Measurements from ENCODE around the gene NAT10.
A peak's percentile ranks its signal among the peaks of the same experiment; 100 is the strongest.
"Not testable (repeated sequence)": the region's sequence is repeated elsewhere in the genome, so short reads cannot be mapped to it uniquely, and the experiment has no call there.

NAT10 gene

DNA sequence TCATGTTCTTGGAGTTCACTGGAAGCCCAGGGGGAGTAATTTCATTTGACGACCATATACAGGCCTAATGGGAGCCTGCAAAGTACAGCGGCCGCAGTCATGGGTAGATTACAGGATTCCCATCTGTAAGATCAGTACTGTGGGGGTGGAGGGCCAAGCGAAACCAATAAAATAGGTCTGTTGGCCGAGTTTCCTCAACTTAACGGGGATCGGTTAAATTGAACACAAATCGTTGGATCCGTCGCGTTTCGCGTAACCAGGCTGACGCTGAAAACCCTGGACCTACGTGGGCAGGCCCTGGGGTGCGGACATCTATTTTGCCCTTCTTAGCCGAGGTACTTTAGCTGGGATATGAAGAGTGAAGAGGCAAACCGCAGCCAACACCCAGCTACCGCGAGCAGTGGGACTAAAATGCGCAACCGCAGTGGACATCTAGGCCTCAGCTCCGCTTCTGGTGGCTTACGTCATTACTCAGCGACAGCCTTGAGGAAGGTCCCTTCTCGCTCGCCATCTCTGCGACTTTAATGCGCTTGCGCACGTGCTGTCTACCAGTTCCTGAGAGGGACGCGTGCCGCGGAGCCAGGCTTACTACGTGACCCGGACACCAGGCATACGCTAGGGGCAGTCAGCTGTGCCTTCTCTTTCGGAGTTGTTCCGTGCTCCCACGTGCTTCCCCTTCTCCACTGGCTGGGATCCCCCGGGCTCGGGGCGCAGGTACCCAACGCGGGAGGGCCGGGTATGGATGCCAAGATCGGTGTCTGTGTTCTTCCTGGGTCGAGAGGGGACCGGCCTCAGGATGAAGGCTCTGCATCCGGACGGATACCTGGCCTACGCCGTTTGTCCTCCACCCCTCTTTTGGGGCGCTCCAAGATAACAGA, at the start of gene NAT10:
TSS of gene NAT10 (plus strand) at position 551 of the 878 bp plus-strand sequence. CDS start 2,597 bp downstream, outside the sequence.
- DNase-seq = peak; percentile 95

DNA sequence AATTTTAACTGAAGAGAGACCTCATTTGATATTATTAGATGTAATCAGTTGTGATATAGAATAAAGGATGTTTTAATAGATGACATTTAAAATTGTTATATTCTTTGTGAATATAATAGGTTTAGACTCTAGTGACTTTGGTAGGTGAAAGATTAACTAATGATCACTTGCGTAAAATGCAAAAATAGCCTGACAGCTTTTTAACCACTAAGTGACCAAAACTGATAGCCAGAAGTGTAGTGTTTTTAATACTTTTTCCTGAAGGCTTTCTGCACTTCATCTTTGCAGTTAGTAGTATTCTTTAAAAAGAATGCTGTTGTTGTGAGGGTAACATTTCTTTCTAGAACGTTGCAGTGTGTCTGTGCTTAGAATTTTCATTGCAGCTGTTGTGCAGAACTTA, 48.8 kb upstream of the NAT10 start:
- DNase-seq = no peak

DNA sequence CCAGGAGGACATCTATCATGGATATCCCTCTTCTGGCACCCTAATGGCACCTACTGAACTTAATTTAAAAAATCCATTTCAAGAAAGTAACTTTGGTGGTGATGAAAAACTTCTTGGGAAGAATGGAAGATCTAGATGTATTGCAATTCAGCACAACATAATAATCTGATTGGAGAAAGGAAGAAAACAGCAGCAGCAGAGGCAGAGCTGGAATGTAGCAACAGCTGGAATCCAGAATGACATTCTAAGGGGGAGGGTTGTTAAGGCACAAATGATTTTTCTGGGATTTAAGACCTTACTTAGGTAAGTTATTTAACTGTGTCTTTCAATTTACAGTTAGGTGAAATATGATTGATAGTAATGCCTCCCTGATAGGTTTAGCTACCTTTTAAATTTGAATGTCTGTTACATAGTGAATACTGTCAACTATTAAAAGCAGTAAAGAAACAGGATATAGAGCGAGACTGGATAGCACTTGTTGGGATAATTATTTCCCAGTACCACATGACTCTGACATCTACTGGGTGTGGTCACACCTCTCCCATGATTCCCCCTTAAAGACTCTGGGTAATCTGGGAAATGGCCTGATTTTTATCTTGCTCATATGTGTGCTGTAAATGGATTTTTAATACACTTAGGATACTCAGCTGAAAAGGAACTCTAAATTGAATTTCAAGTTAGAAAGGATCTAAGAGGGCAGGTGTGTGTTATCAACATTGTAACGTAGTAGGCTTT, 42.2 kb upstream of the NAT10 start:
- no peak for DNase-seq

DNA sequence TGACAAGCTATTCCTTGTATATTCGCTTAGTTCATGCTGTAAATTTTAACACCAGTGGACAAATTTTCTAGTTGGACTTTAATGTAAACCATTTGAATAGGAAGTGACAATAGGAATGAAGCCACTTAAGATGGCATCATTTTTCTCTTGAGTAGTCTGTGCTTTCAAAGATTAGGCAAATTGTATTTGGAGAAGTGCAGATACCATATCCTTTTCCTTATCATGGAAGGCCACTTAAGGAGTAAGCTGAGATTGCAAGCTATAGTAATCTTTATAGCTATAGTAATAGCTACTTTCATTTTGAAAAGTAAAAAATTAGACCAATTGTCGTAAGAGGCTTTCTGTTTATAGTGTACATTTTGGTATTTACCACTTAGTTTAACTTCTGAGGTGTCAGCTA, 41.1 kb upstream of the NAT10 start:
- no peak for DNase-seq

DNA sequence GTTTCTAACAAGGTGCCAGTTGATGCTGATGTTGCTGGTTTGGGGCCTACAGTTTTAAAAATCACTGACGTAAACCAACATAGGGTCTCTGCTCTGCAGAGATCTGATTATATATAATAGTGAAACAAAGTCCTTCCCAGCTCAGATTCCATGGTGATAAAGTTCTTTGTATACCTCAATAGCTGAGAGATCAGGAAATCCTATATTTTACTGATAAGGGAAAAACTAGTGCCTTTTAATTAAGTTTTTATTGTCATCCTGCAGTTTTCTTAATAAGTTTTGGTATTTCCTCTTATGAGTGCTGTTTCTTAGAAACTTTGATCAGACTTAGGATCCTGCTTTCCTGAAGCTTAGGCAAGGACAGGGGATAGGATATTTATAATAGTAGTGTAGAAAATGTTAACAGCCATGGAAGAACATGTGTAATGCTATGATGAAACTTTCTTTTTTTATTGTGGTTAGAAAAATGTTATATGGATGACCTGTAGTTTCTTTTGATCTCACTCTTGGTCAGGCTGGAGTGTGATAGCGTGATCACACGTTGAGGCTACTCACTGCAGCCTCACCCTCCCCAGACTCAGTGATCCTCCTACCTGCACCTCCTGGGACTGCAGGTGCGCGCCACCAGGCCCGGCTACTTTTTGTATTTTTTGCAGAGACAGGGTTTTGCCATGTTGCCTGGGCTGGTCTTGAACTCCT, 39.8 kb upstream of the NAT10 start:
- DNase-seq = no peak

DNA sequence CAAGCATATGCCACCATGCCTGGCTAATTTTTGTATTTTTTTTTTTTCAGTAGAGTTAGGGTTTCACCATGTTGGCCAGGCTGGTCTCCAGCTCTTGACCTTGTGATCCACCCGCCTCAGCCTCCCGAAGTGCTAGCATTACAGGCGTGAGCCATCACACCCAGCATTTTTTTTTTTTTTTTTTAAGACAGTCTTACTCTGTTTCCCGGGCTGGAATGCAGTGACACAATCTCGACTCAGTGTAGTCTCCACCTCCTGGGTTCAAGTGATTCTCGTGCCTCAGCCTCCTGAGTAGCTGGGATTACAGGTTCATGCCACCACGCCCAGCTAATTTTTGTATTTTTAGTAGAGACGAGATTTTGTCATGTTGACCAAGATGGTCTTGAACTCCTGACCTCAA, 38.7 kb upstream of the NAT10 start:
- DNase-seq = not testable (repeated sequence)

DNA sequence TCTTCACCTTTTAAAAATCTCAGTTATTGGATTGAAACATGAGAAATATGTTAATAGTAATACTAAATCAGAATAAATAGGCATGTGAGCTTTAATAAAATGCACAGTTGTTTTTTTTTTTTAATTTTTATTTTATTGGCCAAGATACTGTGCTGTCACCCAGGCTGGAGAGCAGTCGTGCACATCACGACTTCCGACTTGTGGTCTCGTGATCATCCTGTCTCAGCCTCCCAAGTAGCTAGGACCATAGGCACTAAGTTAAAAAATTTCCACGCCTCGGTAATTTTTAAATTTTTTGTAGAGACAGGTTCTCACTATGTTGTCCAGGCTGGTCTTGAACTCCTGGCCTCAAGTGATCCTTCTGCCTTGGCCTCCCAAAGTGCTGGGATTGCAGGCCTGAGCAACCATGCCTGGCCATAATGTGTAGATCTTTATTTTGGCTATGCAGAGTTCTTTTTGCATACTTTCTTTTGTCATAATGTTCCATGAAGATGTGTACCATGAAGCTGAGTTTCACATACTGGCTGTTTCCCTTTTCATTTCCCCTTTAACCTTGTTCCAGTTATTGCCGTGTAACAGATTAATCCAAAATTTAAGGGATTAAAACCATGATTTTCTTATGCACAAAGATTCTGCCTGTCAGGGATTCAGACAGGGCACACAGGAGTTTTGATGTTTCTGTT, 37.9 kb upstream of the NAT10 start:
- no peak for DNase-seq

DNA sequence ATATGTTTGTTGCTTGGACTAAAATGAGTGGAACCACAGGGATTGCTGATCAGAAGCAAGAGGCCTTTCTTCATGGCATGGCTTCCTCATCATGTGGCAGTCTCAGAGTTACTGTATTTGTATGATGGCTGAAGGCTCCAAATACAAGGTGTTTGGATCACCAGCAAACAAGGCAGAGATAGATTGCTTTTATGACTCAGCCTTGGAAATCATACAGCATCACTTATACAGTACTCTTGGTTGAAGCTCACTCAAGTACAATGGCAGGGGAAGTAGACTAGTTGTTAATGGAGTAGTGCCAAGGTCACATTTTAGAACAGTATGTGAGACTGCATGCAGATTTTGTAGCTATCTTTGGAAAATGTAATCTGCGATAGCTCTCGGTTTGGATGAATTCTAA, 37.3 kb upstream of the NAT10 start:
- no peak for DNase-seq

DNA sequence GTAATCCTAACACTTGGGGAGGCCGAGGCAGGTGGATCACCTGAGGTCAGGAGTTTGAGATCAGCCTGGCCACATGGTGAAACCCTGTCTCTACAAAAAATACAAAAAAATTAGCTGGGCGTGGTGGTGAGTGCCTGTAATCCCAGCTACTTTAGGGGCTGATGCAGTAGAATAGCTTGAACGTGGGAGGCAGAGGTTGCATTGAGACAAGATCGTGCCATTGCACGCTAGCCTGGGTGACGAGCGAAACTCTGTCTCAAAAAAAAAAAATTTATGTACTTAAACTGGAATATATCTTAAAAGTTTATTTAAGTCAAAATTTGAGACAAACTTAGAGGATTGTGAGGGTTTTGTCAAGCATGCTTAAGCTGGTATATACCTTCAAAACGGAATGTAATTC, 34.1 kb upstream of the NAT10 start:
- DNase-seq = not testable (repeated sequence)

DNA sequence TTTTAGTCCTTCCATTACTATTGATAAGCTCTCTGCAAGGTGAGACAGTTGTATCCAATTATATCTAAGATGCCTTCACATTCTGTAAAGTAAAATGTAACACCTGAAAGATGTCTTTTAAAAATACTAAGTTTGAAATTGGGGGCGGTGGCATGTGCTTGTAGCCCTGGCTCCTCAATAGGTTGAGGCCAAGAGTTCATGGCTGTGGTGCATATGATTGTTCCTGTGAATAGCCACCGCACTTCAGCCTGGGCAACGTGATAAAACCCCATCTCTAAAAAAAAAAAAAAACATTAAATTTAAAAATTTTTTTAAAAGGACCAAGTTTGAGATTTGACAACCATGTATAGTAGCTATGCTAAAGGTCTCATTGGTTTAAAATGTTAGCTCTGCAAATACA, 33.4 kb upstream of the NAT10 start:
- no peak for DNase-seq

DNA sequence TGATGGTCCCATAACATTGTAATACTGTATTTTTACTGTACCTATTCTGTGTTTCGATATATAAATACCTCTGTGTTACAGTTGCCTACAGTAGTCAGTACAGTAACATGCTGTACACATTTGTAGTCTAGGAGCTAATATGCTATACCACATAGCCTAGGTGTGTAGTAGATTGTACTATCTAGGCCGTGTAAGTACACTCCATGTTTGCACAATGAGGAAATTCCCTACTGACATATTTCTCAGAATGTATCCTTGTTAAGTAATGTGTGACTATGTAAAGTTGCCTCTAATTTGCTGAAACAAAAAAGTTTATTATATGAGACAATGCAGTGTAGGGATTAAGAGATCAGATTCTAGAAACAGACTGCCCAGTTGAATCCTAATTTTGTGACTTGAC, 32.6 kb upstream of the NAT10 start:
- no peak for DNase-seq

DNA sequence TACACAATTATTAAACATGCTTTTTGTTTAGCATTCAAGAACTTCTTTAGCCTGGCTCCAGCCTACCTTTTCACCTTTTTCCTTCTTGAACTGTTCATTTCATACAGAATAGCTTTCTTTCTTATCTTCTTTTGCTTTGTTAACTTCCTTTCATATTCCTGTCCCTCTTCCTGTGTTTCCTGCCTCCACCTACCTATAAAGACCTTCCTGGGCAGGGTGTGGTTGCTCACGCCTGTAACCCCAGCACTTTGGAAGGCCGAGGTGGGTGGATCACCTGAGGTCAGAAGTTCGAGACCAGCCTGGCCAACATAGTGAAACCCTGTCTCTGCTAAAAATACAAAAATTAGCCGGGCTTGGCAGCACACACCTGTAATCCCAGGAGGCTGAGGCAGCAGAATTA, 31.0 kb upstream of the NAT10 start:
- no peak for DNase-seq

DNA sequence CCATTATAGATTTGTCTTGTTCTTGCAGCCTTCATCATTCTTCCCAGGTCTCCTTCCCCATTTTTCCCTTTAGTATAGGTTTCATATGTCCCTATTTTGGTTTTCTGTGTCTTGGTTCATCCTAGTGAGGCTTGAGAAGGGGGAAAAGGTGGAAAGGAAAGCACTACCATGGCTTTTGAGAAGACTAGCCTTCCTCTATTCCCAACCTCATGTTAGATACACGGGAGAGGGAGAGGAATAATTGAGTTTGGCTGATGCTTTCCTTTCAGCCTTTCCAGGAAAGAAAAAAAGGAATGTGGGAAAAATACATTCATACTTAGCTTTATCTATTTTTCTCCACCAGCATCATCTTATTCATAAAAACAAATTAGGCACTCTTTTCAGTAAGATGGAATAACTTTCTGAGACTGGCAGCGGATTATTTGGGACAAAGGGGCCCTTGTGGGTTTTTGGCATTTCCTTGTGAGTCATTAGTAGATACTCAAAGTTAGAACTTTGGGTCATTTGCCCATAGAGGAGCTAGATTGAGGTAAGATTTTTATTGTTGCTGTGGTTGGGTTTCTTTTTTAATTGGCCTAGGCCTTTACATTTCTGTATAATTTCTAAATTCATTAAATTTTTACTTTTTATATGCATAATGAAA, 30.1 kb upstream of the NAT10 start:
- no peak for DNase-seq

DNA sequence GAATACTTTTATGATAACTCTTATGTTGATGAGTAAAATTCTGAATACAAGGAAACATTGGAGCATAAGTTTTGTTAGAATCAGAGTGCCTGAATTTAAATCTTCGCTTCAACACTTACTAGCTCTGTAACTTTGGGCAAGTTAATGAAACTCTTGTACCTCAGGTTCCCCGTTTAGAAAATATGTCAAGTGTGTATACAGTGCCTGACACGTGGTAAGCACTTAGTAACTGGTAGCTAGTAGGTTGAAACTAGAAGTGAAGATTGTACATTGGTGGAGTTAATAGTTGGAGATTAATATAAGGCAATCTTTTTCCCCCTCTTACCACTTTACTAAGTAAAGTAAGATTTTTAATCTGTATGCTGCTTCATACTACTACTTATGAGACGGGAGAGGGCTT, 24.8 kb upstream of the NAT10 start:
- DNase-seq = no peak

DNA sequence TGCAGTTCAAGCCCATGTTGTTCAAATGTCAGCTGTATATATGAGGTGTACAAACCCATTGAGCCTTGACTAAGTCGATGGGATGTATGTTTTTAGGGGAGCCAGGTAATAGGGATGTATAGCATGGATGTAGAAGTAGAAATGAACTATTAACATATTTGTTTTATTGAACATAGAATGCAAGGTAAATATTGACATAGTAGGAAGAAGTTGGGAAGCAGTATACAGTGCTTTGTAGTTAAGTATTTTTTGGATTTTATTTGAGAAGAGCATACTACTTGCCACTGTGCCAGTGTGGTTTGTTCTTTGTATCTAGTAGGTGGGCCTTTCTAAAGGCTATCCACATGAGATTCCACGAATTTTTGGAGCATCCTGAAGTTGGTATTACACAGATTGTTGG, 20.8 kb upstream of the NAT10 start:
- DNase-seq = no peak

DNA sequence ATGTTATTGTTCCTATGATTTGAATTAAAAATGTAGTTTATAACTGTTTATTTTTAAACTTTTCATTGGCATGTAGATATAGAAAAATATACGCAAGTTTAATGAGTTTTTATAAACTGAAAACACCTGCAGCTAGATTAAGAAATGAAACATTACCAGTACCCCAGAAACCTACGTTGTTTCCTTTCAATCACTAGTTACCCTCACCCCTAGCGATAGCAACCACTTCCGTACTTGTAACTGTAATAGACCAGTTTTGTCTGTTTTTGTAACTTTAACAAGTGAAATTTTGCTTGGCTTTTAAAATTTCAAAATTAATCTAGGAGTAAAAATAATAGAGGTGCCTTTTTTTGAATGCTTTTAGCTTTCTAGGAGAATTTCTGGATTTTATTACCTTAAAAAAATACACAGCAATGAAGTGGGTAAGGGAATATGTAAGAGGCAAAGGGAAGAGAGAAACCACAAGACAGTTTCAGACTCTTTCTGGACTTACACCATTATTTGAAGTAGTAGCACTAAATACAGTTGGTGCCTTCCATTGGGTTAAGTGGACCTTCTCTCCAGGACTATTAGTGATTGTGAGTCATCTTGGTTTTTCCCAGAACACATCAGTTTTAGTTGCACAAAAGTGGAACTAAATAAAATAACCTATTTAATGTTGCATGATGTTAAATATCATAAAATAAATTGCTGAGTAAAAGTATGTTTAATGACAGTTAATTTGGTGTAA, 18.7 kb upstream of the NAT10 start:
- no peak for DNase-seq

DNA sequence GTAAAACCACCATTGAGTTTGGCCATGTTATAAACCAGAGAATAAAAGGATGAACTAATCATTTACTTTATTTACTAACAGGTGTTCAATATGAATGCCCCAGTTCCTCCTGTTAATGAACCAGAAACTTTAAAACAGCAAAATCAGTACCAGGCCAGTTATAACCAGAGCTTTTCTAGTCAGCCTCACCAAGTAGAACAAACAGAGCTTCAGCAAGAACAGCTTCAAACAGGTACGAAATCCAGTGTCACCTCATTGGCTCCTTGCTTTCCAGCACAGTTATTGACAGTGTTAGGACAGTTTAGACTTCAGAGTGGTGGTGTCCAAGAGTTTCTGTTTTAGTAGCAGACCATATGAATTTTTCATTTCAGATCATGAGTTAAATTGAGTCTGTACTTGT, 13.6 kb upstream of the NAT10 start:
- no peak for DNase-seq

DNA sequence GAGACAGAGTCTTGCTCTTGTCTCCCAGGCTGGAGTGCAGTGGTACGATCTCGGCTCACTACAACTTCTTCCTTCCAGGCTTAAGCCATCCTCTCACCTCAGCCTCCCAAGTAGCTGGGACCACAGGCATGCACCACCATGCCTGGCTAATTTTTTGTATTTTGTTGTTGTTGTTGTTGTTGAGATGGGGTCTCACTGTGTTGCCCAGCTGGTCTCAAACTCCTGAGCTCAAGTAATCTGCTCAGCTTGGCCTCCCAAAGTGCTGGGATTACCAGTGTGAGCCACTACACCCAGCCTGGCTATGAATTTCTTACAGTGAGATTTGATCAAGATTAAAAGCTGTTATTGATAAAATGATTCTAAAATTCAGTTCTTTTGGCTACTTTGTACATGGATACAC, 10.5 kb upstream of the NAT10 start:
- DNase-seq = not testable (repeated sequence)

DNA sequence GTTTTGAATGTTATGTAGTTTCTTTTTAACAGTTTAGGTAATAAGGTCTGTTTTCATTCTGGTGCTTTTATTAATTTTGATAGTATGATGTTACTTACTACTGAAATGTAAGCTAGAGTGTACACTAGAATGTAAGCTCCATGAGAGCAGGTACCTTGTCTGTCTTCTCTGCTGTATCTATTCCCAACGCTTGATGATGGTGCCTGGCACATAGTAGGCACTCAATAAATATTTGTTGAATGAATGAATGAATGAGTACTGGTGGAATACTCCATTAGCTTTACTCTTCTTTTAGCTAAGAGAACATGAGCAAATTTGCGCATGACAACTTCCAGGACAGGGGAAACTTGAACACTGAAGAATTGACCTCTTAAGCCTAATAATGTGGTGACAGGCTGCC, 6.6 kb upstream of the NAT10 start:
- no peak for DNase-seq

DNA sequence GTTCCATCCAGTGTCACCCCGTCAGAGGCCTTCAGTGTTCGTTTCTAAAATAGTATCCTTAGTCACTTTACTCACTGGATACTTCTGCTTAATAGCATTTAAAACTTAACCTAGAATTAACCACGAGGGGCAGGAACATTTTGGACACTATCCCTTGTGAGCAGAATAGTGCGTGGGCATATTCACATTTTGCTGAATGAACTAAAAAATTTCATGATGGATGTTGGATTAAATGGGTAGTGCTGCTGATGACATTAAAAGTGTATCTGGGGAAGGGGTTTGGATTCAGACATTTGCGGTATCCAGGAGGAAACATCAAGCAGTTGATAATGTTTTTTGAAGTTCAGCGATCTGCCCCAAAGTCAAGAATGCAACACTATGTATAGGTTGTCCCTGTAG, 750 bp upstream of the NAT10 start:
- DNase-seq = no peak

DNA sequence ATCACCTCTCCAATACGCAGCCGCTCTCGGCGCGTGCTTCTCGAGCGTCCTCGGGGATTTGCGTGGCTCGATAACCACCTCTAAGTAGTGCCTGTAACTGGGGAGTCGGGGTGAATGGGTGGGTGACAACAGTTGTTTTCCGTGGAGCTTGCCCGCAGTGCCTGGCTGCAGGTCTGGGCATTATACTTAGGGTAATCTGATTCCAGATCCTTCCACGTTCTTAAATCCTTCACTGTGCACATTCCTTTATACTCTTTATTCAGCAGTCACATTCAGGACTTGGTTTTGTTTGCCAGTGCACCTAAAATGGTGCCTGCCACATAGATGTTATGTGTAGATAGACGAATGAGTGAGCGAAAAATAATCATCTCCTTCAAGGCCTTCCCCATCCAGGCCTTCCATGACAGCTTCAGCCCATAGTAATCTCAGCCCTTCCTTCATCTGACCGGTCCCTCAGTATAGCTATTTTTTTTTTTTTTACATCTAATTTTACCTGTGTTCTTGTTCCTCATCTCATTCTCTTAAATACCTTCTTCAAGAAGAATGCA, 602 bp downstream of the NAT10 start:
- no peak for DNase-seq
